HepG2 (cell line): ENCODE data around the gene PLEKHG5. TPM values are rescaled to one million over a fixed set of nuclear protein-coding genes. Genes with fewer than 3 reads are reported as not detected.

Experiments
- ATAC-seq: fragments of 200-7000 bp; cut with Tn5 transposase; 3 replicates; pipeline ENCODE4 v1.9.1; 2020; ENCODE audit warnings: mild to moderate bottlenecking, moderate library complexity
- BruUV-seq: library from RNA; stranded (reverse); fragments of 400-500 nt; replicated peaks from 2 replicates; lab custom pipeline; 2021; lab: Mats Ljungman, UMichigan
- CTCF ChIA-PET: fragments of 300-600 bp; formaldehyde crosslinking; extraction: SDS; loops from one replicate; lab custom pipeline; 2021; ENCODE audit warnings: low total read pairs, inconsistent platforms, low intra/inter-chr PET ratio; lab: Yijun Ruan, JAX
- POLR2A ChIA-PET: fragments of 350-600 bp; sonication (Branson Sonifier 250); formaldehyde crosslinking; loops from one replicate; lab custom pipeline; 2020; ENCODE audit warnings: antibody characterized with exemption, inconsistent platforms; lab: Yijun Ruan, JAX
- DNase-seq: peaks from one replicate; pipeline ENCODE4 v3.0.0-alpha.2; 2015; ENCODE audit warnings: low spot score
- FAIRE-seq: peaks from 3 replicates; lab custom pipeline; 2011; peaks lifted over from hg19 to GRCh38; lab: Jason Lieb, UNC
- H2AFZ ChIP-seq: one replicate; pipeline ENCODE4 v1.6.1; 2011; ENCODE audit warnings: low read length, inconsistent platforms
- H3K27ac ChIP-seq: fragments of 300-600 bp; 3 replicates; pipeline ENCODE4 v1.8.0; 2011; ENCODE audit warnings: mixed run types, mild to moderate bottlenecking, mixed read lengths, low read length, inconsistent platforms; ENCODE audit not compliant: insufficient read depth; ENCODE audit errors: extremely low read length
- H3K27me3 ChIP-seq, 2 experiments: fragments of 200-600 bp in 1 of 2; 2 replicates in 1 of 2; 3 replicates in 1 of 2; pipeline versions ENCODE4 v1.6.0 to v1.8.0; 2011; ENCODE audit warnings: low read length in 2 of 2, mild to moderate bottlenecking in 2 of 2, moderate library complexity in 2 of 2, inconsistent platforms in 1 of 2; ENCODE audit not compliant: insufficient read depth in 2 of 2, control insufficient read depth in 1 of 2
- H3K36me3 ChIP-seq, 2 experiments: fragments of 200-600 bp in 1 of 2; replicated peaks in 1 of 2; 2 replicates in 1 of 2; 3 replicates in 1 of 2; pipeline versions ENCODE4 v1.5.1 to v1.8.0; 2011; ENCODE audit warnings: low read length in 2 of 2, inconsistent platforms in 1 of 2; ENCODE audit not compliant: insufficient read depth in 2 of 2, control insufficient read depth in 1 of 2
- H3K4me1 ChIP-seq: 2 replicates; pipeline ENCODE4 v1.5.1; 2012; ENCODE audit warnings: low read length, inconsistent platforms; ENCODE audit not compliant: insufficient read depth
- H3K4me2 ChIP-seq: 2 replicates; pipeline ENCODE4 v1.6.0; 2011; ENCODE audit warnings: low read depth, low read length, inconsistent platforms
- H3K4me3 ChIP-seq, 3 experiments: fragments of 200-600 bp in 1 of 3; sonication (generic), shearing (Covaris generic) in 1 of 3; replicated peaks in 1 of 3; 2 replicates each; pipeline ENCODE4 v1.5.1; 2011 to 2016; ENCODE audit warnings: low read length in 3 of 3, inconsistent platforms in 2 of 3, low read depth in 2 of 3, mild to moderate bottlenecking in 2 of 3, control low read depth in 1 of 3, mixed read lengths in 1 of 3; ENCODE audit not compliant: insufficient read depth in 1 of 3
- H3K79me2 ChIP-seq: one replicate; pipeline ENCODE4 v1.6.1; 2011; ENCODE audit warnings: low read length, inconsistent platforms; ENCODE audit not compliant: insufficient read depth
- H3K9ac ChIP-seq: 2 replicates; pipeline ENCODE4 v1.6.0; 2011; ENCODE audit warnings: mild to moderate bottlenecking, low read depth, low read length, inconsistent platforms; ENCODE audit not compliant: insufficient read depth
- H3K9me3 ChIP-seq: 2 replicates; pipeline ENCODE4 v1.5.1; 2012; ENCODE audit warnings: mild to moderate bottlenecking, low read length
- H4K20me1 ChIP-seq: 2 replicates; pipeline ENCODE4 v1.6.0; 2011; ENCODE audit warnings: inconsistent platforms, mild to moderate bottlenecking, low read length, moderate library complexity; ENCODE audit not compliant: insufficient read depth
- ARID2 ChIP-seq: sonication (generic); formaldehyde crosslinking; IDR thresholded peaks from 2 replicates; pipeline ENCODE4 v1.8.1; 2022; ENCODE audit warnings: mild to moderate bottlenecking, missing genetic modification reagents, borderline replicate concordance
- GLI4 ChIP-seq: sonication (generic); formaldehyde crosslinking; IDR thresholded peaks from 2 replicates; pipeline ENCODE4 v1.5.1; 2020; ENCODE audit warnings: missing genetic modification reagents, mild to moderate bottlenecking, moderate library complexity, borderline replicate concordance
- HOXA3 ChIP-seq: sonication (generic); formaldehyde crosslinking; IDR thresholded peaks from 2 replicates; pipeline ENCODE4 v1.5.0; 2020; ENCODE audit warnings: missing genetic modification reagents
- KLF12 ChIP-seq: sonication (generic); formaldehyde crosslinking; IDR thresholded peaks from 2 replicates; pipeline ENCODE4 v1.4.0; 2020; ENCODE audit warnings: missing genetic modification reagents, borderline replicate concordance
- LBX2 ChIP-seq: sonication (generic); formaldehyde crosslinking; IDR thresholded peaks from 2 replicates; pipeline ENCODE4 v1.5.0; 2020; ENCODE audit warnings: missing genetic modification reagents, mild to moderate bottlenecking, borderline replicate concordance
- MTA1 ChIP-seq: sonication (generic); formaldehyde crosslinking; IDR thresholded peaks from 2 replicates; pipeline ENCODE4 v1.4.0; 2020; ENCODE audit warnings: missing genetic modification reagents, mild to moderate bottlenecking, borderline replicate concordance
- TRAFD1 ChIP-seq: sonication (generic); formaldehyde crosslinking; IDR thresholded peaks from 2 replicates; pipeline ENCODE4 v1.5.1; 2020; ENCODE audit warnings: missing genetic modification reagents, mild to moderate bottlenecking, borderline replicate concordance
- ZFX ChIP-seq: sonication (generic); formaldehyde crosslinking; IDR thresholded peaks from 2 replicates; pipeline ENCODE4 v1.4.0; 2020; ENCODE audit warnings: mild to moderate bottlenecking, low read depth, missing genetic modification reagents, moderate library complexity
- ZFY ChIP-seq: sonication (generic); formaldehyde crosslinking; IDR thresholded peaks from 2 replicates; pipeline ENCODE4 v1.4.0; 2020; ENCODE audit warnings: missing genetic modification reagents
- ZNF235 ChIP-seq: sonication (generic); formaldehyde crosslinking; IDR thresholded peaks from 2 replicates; pipeline ENCODE4 v1.8.1; 2023; ENCODE audit warnings: mild to moderate bottlenecking, missing genetic modification reagents, borderline replicate concordance
- ZNF563 ChIP-seq: sonication (generic); formaldehyde crosslinking; IDR thresholded peaks from 2 replicates; pipeline ENCODE4 v1.8.0; 2022; ENCODE audit warnings: mild to moderate bottlenecking, moderate library complexity, missing genetic modification reagents
- ZNF564 ChIP-seq: sonication (generic); formaldehyde crosslinking; IDR thresholded peaks from 2 replicates; pipeline ENCODE4 v1.8.1; 2023; ENCODE audit warnings: mild to moderate bottlenecking, missing genetic modification reagents
- ZNF740 ChIP-seq: sonication (generic); formaldehyde crosslinking; IDR thresholded peaks from 2 replicates; pipeline ENCODE4 v1.4.0; 2020; ENCODE audit warnings: missing genetic modification reagents
- ZNF777 ChIP-seq: sonication (generic); formaldehyde crosslinking; IDR thresholded peaks from 2 replicates; pipeline ENCODE4 v1.4.0; 2020; ENCODE audit warnings: missing genetic modification reagents
- WGBS: methylation state at CpG from one replicate; pipeline ENCODE4 v1.1.6; 2017; ENCODE audit warnings: low lambda C conversion rate; 5-methylcytosine and 5-hydroxymethylcytosine counted together
- in situ Hi-C: cut with HindIII; loops from 2 replicates; pipeline ENCODE4 v1.10.0; 2017; ENCODE audit warnings: low pct_unique_long_range_greater_than_20kb; ENCODE audit not compliant: extremely low pct_ligation_motif_present
- intact Hi-C: fragments of 100-400 bp; cut with micrococcal nuclease; formaldehyde crosslinking; loops from one replicate; pipeline ENCODE4 v1.10.0; 2022; ENCODE audit not compliant: unreplicated experiment
- polyA plus RNA-seq, 8 experiments: library from polyadenylated mRNA; depleted of rRNA in 3 of 8; stranded (reverse) in 7 of 8; unstranded in 1 of 8; fragments of >200 nt; fragmentation: Illumina TruSeq in 4 of 8; extraction: Trizol in 4 of 8; gene quantifications; 2 replicates each; pipeline versions ENCODE4 v1.2.1 to v1.2.3, GENCODE V29; 2011 to 2016; ENCODE audit warnings: low read depth in 4 of 8, missing spikeins in 1 of 8, mixed read lengths in 1 of 8; ENCODE audit not compliant: insufficient read depth in 1 of 8
- total RNA-seq, 5 experiments: library from RNA; depleted of rRNA; stranded (reverse); fragments of >200 nt; fragmentation: Illumina TruSeq; extraction: Trizol; gene quantifications; 2 replicates each; pipeline ENCODE4 v1.2.3, GENCODE V29; 2016; ENCODE audit warnings: low read depth in 1 of 5
- TF ChIP-seq, protein P1 (sequence below): sonication (generic); formaldehyde crosslinking; IDR thresholded peaks from 2 replicates; pipeline ENCODE4 v1.4.0; 2020; ENCODE audit warnings: mild to moderate bottlenecking, missing genetic modification reagents

Gene PLEKHG5
- total and polyA plus RNA-seq, 2 of the 13 experiments (the other 11 are each of a cell fraction or from before 2014, with no cell fraction given): 1.9 to 3.5 TPM

DNA sequence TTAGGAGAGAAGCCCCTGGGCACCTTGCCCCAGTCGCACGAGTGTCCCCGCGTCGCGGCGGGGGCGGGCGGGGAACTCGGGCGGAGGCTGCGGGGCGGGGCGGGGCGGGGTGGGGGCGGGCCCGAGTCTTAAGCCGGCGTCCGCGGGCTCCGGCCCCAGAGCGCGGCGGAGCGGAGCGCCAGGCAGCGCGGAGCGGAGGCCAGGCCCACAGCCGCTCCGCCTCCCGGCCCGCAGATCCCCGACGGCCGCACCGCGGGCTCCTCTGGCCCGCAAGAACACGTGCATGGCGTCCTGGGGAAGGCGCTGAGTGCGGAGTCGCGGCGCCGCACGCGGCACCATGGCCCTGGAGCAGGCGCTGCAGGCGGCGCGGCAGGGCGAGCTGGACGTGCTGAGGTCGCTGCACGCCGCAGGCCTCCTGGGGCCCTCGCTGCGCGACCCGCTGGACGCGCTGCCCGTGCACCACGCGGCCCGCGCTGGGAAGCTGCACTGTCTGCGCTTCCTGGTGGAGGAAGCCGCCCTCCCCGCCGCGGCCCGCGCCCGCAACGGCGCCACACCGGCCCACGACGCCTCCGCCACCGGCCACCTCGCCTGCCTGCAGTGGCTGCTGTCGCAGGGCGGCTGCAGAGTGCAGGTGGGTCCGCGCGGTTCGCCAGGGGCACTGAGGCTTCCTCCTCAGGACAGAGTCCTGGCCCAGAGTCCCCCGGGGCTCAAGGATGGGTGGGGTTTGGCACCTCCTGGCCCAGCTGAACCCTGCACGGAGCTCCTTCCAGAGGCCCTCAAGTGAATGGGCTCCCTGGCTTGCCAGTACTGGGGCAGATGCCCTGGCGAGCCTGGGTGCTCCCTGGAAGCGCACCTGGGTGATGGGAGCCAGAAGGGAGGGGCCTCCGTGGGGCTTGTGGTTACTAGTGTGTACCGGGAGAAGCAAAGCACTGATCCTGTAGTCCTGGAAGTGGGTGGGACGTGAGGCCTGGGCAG is 66.6 kb downstream of the PLEKHG5 start, which contains the start of gene ESPN:
Gene ESPN, plus strand, starts transcription at position 158 of the 975 bp plus-strand sequence. Its CDS starts 180 bp downstream, at position 338.
- no peaks in the 10 kb centered on the region; the same call in 1 of the 2 replicates for H4K20me1 ChIP-seq
- H3K4me3 ChIP-seq: peak within 1 kb of the TSS in 1 of 3 experiments; percentile 46; a peak in 1 of 6 replicates
- DNase-seq (no peak), ATAC-seq (peak; percentile 24), FAIRE-seq (no peak)
- peak within 1 kb of the TSS; percentile 53 for H3K4me2 ChIP-seq
- no peaks in the 10 kb centered on the region for H3K36me3 ChIP-seq
- intact Hi-C loops: no loop called here
- in situ Hi-C loops: no loop called here
- POLR2A ChIA-PET: no interaction called here
- H3K27me3 ChIP-seq: peaks cover 39 to 80% of the 10 kb centered on the region in 2 experiments
- H3K9me3 ChIP-seq: no peaks in the 10 kb centered on the region
- BruUV-seq: no TSS peak
- H3K4me1 ChIP-seq: peaks cover 42% of the 10 kb centered on the region
- no peaks in the 10 kb centered on the region for H3K79me2 ChIP-seq
- TF ChIP-seq ZFX (CRISPR knock-in tag) (peak; percentile 53; the same call in 1 of the 2 replicates), ZNF740 (CRISPR knock-in tag) (no peak), ZNF564 (CRISPR knock-in tag) (0 out of 2 replicates have a peak, but pooled peaks have one; percentile 36), HOXA3 (CRISPR knock-in tag) (peak; percentile 24; the same call in 1 of the 2 replicates), MTA1 (CRISPR knock-in tag) (0 out of 2 replicates have a peak, but pooled peaks have one; percentile 27), LBX2 (CRISPR knock-in tag) (0 out of 2 replicates have a peak, but pooled peaks have one; percentile 31), ZNF235 (CRISPR knock-in tag) (peak; percentile 75; the same call in 1 of the 2 replicates), ZNF563 (CRISPR knock-in tag) (0 out of 2 replicates have a peak, but pooled peaks have one; percentile 9), TRAFD1 (no peak), ARID2 (no peak), ZNF777 (peak; percentile 99), ZFY (peak; percentile 29; the same call in 1 of the 2 replicates), KLF12 (CRISPR knock-in tag) (no peak), GLI4 (CRISPR knock-in tag) (no peak)
- TF ChIP-seq, protein P1, sequence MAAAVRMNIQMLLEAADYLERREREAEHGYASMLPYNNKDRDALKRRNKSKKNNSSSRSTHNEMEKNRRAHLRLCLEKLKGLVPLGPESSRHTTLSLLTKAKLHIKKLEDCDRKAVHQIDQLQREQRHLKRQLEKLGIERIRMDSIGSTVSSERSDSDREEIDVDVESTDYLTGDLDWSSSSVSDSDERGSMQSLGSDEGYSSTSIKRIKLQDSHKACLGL: peak; percentile 20; the same call in 1 of the 2 replicates
- H3K27ac ChIP-seq: no peak within 1 kb of the TSS
- H2AFZ ChIP-seq: no peak within 1 kb of the TSS
- WGBS: no CpG with 5 or more reads among the region's 99 CpGs
- CTCF ChIA-PET: no interaction called here
- H3K9ac ChIP-seq: no peak within 1 kb of the TSS
